HepG2 (cell line): Measurements from ENCODE around the gene CDKN1A. TPM values are rescaled to one million over a fixed set of nuclear protein-coding genes. Genes with fewer than 3 reads are reported as not detected.

Source experiments
- CREM ChIP-seq, 2 experiments: sonication (generic) in 1 of 2; formaldehyde crosslinking in 1 of 2; IDR thresholded peaks; 2 replicates each; pipeline versions ENCODE4 v1.4.0 to v1.6.1; 2016 to 2020; ENCODE audit warnings: antibody characterized with exemption in 1 of 2, mild to moderate bottlenecking in 1 of 2, missing genetic modification reagents in 1 of 2
- EEA1 ChIP-seq: sonication (generic); formaldehyde crosslinking; IDR thresholded peaks from 2 replicates; pipeline ENCODE4 v1.5.1; 2020; ENCODE audit warnings: mild to moderate bottlenecking, missing genetic modification reagents, borderline replicate concordance
- FOXA3 ChIP-seq: IDR thresholded peaks from 2 replicates; pipeline ENCODE4 v1.6.1; 2016; ENCODE audit warnings: missing genetic modification reagents, missing compliant biosample characterization
- GABPB1 ChIP-seq: IDR thresholded peaks from 2 replicates; pipeline ENCODE4 v1.6.1; 2016; ENCODE audit warnings: mild to moderate bottlenecking, missing genetic modification reagents, moderate library complexity, missing compliant biosample characterization
- HDAC2 ChIP-seq: sonication (generic); formaldehyde crosslinking; IDR thresholded peaks from 2 replicates; pipeline ENCODE4 v1.4.0; 2020; ENCODE audit warnings: missing genetic modification reagents
- KLF15 ChIP-seq: sonication (generic); formaldehyde crosslinking; IDR thresholded peaks from 2 replicates; pipeline ENCODE4 v1.8.1; 2023; ENCODE audit warnings: borderline replicate concordance, mild to moderate bottlenecking, inconsistent platforms, missing genetic modification reagents, mixed read lengths
- MAZ ChIP-seq, 2 experiments: sonication (generic) in 1 of 2; formaldehyde crosslinking in 1 of 2; IDR thresholded peaks; 2 replicates each; pipeline versions ENCODE4 v1.5.0 to v1.6.1; 2012 to 2020; ENCODE audit warnings: low read depth in 2 of 2, mild to moderate bottlenecking in 2 of 2, borderline replicate concordance in 1 of 2, improper control_type of control experiment in 1 of 2, low read length in 1 of 2, missing genetic modification reagents in 1 of 2, moderate library complexity in 1 of 2
- MED1 ChIP-seq: sonication (generic); formaldehyde crosslinking; IDR thresholded peaks from 2 replicates; pipeline ENCODE4 v1.4.0; 2020; ENCODE audit warnings: missing genetic modification reagents
- RARA ChIP-seq: IDR thresholded peaks from 2 replicates; pipeline ENCODE4 v1.6.1; 2016; ENCODE audit warnings: missing genetic modification reagents, missing compliant biosample characterization
- SOX6 ChIP-seq, 2 experiments: fragments of 450-650 bp in 1 of 2; sonication (generic) in 1 of 2; formaldehyde crosslinking in 1 of 2; IDR thresholded peaks; 2 replicates each; pipeline versions ENCODE4 v1.4.0 to v1.6.1; 2017 to 2020; ENCODE audit warnings: antibody characterized with exemption in 1 of 2, mild to moderate bottlenecking in 1 of 2, missing genetic modification reagents in 1 of 2
- SP140L ChIP-seq: sonication (generic); formaldehyde crosslinking; IDR thresholded peaks from 2 replicates; pipeline ENCODE4 v1.4.0; 2020; ENCODE audit warnings: missing genetic modification reagents, borderline replicate concordance
- STAT5B ChIP-seq: sonication (generic); formaldehyde crosslinking; IDR thresholded peaks from 2 replicates; pipeline ENCODE4 v1.4.0; 2020; ENCODE audit warnings: missing genetic modification reagents
- TCF7L2 ChIP-seq: IDR thresholded peaks from 2 replicates; pipeline ENCODE4 v1.6.1; 2011; ENCODE audit warnings: mild to moderate bottlenecking, low read depth, low read length, moderate library complexity
- ZBTB7B ChIP-seq: sonication (generic); formaldehyde crosslinking; IDR thresholded peaks from 2 replicates; pipeline ENCODE4 v1.4.0; 2020; ENCODE audit warnings: missing genetic modification reagents
- ZFX ChIP-seq: sonication (generic); formaldehyde crosslinking; IDR thresholded peaks from 2 replicates; pipeline ENCODE4 v1.4.0; 2020; ENCODE audit warnings: mild to moderate bottlenecking, low read depth, missing genetic modification reagents, moderate library complexity
- ZNF501 ChIP-seq: sonication (generic); formaldehyde crosslinking; IDR thresholded peaks from 2 replicates; pipeline ENCODE4 v1.5.1; 2020; ENCODE audit warnings: mild to moderate bottlenecking, moderate library complexity, missing genetic modification reagents
- ZNF766 ChIP-seq: sonication (generic); formaldehyde crosslinking; IDR thresholded peaks from 2 replicates; pipeline ENCODE4 v1.5.0; 2020; ENCODE audit warnings: missing genetic modification reagents, borderline replicate concordance
- ZSCAN21 ChIP-seq: sonication (generic); formaldehyde crosslinking; IDR thresholded peaks from 2 replicates; pipeline ENCODE4 v1.8.0; 2022; ENCODE audit warnings: mild to moderate bottlenecking, missing genetic modification reagents, moderate library complexity, borderline replicate concordance
- polyA plus RNA-seq, 8 experiments: library from polyadenylated mRNA; depleted of rRNA in 3 of 8; stranded (reverse) in 7 of 8; unstranded in 1 of 8; fragments of >200 nt; fragmentation: Illumina TruSeq in 4 of 8; extraction: Trizol in 4 of 8; gene quantifications; 2 replicates each; pipeline versions ENCODE4 v1.2.1 to v1.2.3, GENCODE V29; 2011 to 2016; ENCODE audit warnings: low read depth in 4 of 8, missing spikeins in 1 of 8, mixed read lengths in 1 of 8; ENCODE audit not compliant: insufficient read depth in 1 of 8
- total RNA-seq, 5 experiments: library from RNA; depleted of rRNA; stranded (reverse); fragments of >200 nt; fragmentation: Illumina TruSeq; extraction: Trizol; gene quantifications; 2 replicates each; pipeline ENCODE4 v1.2.3, GENCODE V29; 2016; ENCODE audit warnings: low read depth in 1 of 5
- TF ChIP-seq, protein P1 (sequence below): sonication (generic); formaldehyde crosslinking; IDR thresholded peaks from 2 replicates; pipeline ENCODE4 v1.5.0; 2020; ENCODE audit warnings: mild to moderate bottlenecking, missing genetic modification reagents
- TF ChIP-seq, protein P2 (sequence below): fragments of 450-650 bp; IDR thresholded peaks from 2 replicates; pipeline ENCODE4 v1.6.1; 2017; ENCODE audit warnings: mild to moderate bottlenecking
- TF ChIP-seq, protein P3 (sequence below): IDR thresholded peaks from 2 replicates; pipeline ENCODE4 v1.4.0; 2020; ENCODE audit warnings: mild to moderate bottlenecking, missing genetic modification reagents

The CDKN1A gene
- total and polyA plus RNA-seq, 2 of the 13 experiments (the other 11 are each of a cell fraction or from before 2014, with no cell fraction given), result 60.7 to 92.1 TPM

DNA sequence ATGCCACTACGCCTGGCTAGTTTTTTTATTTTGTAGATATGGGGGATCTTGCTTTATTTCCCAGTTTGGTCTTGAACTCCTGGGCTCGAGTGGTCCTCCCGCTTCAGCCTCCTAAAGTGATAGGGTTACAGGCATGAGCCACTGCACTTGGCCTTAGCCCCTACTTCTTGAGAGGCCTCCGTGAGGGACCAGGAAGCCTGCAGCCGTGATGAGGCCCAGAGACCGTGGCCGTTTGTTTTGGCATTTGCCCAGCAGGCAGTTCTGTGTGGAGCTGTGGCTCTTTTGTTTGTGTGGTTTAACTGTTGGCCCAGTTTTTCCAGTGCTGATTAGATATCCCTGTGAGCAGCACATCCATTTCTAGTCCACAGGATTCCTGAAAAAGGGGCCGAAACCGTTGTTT lies 44.6 kb upstream of the CDKN1A start (continued):
- TF ChIP-seq MAZ (IDR thresholded peaks at IDR 0.05; ENCODE audit: borderline replicate concordance, low read depth, low read length) (no peak), MAZ (CRISPR knock-in tag; IDR thresholded peaks at IDR 0.05; ENCODE audit: low read depth) (no peak), RARA (CRISPR knock-in tag) (peak; percentile 34; the same call in 1 of the 2 replicates), SOX6 (IDR thresholded peaks at IDR 0.05) (no peak), SOX6 (CRISPR knock-in tag; IDR thresholded peaks at IDR 0.05) (peak; percentile 66), ZFX (CRISPR knock-in tag) (peak; percentile 54; the same call in 1 of the 2 replicates), HDAC2 (CRISPR knock-in tag) (peak; percentile 62), CREM (IDR thresholded peaks at IDR 0.05) (no peak), CREM (CRISPR knock-in tag; IDR thresholded peaks at IDR 0.05) (no peak), ZBTB7B (CRISPR knock-in tag) (peak; percentile 42; the same call in 1 of the 2 replicates), MED1 (CRISPR knock-in tag) (0 out of 2 replicates have a peak, but pooled peaks have one; percentile 32), ZNF501 (CRISPR knock-in tag) (peak; percentile 56; the same call in 1 of the 2 replicates), EEA1 (CRISPR knock-in tag) (0 out of 2 replicates have a peak, but pooled peaks have one; percentile 16), SP140L (CRISPR knock-in tag) (no peak), KLF15 (no peak), ZNF766 (CRISPR knock-in tag) (no peak), FOXA3 (peak; percentile 55), ZSCAN21 (no peak), GABPB1 (CRISPR knock-in tag) (no peak), STAT5B (no peak), TCF7L2 (no peak)
- TF ChIP-seq, protein P1, sequence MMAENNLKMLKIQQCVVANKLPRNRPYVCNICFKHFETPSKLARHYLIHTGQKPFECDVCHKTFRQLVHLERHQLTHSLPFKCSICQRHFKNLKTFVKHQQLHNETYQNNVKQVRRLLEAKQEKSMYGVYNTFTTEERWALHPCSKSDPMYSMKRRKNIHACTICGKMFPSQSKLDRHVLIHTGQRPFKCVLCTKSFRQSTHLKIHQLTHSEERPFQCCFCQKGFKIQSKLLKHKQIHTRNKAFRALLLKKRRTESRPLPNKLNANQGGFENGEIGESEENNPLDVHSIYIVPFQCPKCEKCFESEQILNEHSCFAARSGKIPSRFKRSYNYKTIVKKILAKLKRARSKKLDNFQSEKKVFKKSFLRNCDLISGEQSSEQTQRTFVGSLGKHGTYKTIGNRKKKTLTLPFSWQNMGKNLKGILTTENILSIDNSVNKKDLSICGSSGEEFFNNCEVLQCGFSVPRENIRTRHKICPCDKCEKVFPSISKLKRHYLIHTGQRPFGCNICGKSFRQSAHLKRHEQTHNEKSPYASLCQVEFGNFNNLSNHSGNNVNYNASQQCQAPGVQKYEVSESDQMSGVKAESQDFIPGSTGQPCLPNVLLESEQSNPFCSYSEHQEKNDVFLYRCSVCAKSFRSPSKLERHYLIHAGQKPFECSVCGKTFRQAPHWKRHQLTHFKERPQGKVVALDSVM (CRISPR knock-in tag), result peak; percentile 88
- TF ChIP-seq, protein P2, sequence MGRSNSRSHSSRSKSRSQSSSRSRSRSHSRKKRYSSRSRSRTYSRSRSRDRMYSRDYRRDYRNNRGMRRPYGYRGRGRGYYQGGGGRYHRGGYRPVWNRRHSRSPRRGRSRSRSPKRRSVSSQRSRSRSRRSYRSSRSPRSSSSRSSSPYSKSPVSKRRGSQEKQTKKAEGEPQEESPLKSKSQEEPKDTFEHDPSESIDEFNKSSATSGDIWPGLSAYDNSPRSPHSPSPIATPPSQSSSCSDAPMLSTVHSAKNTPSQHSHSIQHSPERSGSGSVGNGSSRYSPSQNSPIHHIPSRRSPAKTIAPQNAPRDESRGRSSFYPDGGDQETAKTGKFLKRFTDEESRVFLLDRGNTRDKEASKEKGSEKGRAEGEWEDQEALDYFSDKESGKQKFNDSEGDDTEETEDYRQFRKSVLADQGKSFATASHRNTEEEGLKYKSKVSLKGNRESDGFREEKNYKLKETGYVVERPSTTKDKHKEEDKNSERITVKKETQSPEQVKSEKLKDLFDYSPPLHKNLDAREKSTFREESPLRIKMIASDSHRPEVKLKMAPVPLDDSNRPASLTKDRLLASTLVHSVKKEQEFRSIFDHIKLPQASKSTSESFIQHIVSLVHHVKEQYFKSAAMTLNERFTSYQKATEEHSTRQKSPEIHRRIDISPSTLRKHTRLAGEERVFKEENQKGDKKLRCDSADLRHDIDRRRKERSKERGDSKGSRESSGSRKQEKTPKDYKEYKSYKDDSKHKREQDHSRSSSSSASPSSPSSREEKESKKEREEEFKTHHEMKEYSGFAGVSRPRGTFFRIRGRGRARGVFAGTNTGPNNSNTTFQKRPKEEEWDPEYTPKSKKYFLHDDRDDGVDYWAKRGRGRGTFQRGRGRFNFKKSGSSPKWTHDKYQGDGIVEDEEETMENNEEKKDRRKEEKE, result no peak
- TF ChIP-seq, protein P3, sequence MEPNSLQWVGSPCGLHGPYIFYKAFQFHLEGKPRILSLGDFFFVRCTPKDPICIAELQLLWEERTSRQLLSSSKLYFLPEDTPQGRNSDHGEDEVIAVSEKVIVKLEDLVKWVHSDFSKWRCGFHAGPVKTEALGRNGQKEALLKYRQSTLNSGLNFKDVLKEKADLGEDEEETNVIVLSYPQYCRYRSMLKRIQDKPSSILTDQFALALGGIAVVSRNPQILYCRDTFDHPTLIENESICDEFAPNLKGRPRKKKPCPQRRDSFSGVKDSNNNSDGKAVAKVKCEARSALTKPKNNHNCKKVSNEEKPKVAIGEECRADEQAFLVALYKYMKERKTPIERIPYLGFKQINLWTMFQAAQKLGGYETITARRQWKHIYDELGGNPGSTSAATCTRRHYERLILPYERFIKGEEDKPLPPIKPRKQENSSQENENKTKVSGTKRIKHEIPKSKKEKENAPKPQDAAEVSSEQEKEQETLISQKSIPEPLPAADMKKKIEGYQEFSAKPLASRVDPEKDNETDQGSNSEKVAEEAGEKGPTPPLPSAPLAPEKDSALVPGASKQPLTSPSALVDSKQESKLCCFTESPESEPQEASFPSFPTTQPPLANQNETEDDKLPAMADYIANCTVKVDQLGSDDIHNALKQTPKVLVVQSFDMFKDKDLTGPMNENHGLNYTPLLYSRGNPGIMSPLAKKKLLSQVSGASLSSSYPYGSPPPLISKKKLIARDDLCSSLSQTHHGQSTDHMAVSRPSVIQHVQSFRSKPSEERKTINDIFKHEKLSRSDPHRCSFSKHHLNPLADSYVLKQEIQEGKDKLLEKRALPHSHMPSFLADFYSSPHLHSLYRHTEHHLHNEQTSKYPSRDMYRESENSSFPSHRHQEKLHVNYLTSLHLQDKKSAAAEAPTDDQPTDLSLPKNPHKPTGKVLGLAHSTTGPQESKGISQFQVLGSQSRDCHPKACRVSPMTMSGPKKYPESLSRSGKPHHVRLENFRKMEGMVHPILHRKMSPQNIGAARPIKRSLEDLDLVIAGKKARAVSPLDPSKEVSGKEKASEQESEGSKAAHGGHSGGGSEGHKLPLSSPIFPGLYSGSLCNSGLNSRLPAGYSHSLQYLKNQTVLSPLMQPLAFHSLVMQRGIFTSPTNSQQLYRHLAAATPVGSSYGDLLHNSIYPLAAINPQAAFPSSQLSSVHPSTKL (CRISPR knock-in tag), result peak; percentile 66
